Urothelium cell line (cell line): ENCODE results near the gene GTPBP2.

Experiments
- DNase-seq: peaks from one replicate; pipeline ENCODE4 v3.0.0; 2011; ENCODE audit warnings: low spot score, mixed read lengths
- FAIRE-seq: peaks from 2 replicates; lab custom pipeline; 2011; peaks lifted over from hg19 to GRCh38; lab: Jason Lieb, UNC

GTPBP2 gene, protein sequence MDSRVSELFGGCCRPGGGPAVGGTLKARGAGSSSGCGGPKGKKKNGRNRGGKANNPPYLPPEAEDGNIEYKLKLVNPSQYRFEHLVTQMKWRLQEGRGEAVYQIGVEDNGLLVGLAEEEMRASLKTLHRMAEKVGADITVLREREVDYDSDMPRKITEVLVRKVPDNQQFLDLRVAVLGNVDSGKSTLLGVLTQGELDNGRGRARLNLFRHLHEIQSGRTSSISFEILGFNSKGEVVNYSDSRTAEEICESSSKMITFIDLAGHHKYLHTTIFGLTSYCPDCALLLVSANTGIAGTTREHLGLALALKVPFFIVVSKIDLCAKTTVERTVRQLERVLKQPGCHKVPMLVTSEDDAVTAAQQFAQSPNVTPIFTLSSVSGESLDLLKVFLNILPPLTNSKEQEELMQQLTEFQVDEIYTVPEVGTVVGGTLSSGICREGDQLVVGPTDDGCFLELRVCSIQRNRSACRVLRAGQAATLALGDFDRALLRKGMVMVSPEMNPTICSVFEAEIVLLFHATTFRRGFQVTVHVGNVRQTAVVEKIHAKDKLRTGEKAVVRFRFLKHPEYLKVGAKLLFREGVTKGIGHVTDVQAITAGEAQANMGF

DNA sequence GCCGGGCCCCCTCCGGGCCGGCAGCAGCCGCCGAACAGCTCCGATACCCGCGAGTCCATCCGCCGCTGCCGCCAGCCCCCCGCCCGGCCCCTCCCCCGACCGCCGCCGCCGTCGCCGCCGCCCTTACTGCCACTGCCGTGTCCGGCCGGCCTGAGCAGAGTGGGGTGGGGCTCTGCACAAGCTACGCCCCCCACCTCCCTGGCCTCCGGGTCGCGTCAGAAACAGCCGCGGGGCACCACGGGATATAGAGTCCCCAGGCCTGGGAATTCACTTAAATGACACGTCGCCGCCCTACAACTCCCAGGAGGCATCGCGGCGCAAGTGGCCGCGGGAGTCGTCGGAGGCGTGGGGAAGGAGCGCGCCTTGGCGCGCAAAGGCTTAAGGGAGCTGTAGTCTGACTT lies at the start of gene GTPBP2:
TSS of gene GTPBP2 (minus strand) at position 161 of the 401 bp plus-strand sequence. CDS start at position 59, 102 bp downstream.
- DNase-seq = peak; percentile 97
- peak; percentile 27 for FAIRE-seq

DNA sequence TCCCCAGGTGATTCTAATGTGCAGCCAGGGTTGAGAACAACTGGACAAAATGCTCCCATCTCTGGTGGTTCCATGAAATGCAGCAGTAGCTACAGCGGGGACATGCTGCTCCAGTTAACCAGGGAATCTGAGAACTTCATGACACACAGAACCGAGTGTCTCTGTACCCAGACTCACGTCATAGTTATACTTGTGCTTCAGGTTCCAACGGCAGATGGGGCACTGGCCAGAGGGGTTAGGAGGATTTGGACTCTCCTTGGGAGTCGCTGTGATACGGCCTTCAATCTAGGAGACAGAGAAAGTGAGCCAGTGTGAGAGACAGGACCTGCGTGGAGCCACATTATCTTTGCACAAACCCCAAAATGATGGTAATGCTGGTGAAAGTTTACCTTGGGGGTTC lies 49.3 kb upstream of the GTPBP2 start:
- DNase-seq (no peak), FAIRE-seq (no peak)

DNA sequence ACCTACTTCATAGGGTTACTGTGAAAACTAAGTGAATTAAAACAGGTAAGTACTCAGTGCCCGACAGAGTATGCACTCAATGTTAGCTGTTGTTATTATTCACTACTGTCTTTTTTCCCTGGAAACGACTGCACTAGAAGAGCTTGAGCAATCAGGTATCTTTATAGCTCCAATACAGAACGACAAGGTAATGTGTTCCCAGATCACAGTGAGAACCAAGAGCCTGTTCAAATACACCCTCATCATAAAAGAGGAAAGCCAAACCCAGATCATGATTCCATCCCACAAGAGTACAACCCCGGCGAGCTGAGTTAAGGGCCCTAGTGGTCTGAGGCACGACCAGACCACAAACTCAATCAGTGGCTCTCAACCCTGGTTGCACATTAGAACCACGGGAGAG lies 48.7 kb upstream of the GTPBP2 start:
- FAIRE-seq = no peak
- DNase-seq = no peak

DNA sequence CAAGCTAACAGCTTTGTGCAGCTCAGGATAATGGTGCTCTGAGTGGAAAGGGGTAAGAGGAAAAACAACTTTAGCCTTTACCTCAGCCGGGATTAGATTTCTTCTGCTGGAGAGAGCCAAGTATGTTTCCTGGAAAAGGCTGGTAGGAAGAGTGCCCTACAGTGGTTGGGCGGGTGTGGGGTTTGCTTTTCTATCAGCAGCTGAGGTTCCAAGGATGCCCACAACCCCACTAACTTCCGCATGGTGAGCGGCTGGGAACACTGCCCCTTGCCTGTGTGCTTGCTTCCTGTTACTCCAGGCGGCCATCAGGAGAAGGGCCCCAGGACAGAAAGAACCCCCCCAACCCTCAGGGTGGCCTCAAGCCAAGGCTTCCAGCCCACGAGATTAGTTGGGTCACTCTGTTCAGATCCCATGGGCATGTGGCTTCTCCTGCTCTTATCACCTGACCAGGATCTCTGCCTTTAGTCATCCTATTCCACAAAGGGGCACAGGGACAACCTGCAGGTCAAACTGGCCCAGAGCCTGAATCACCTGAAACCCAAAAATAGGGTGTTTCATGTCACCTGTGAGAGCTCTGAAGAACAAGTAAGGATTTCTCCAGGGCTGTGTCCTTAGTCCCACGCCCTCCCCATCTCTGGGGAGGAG lies 48.0 kb upstream of the GTPBP2 start:
- FAIRE-seq = no peak
- no peak for DNase-seq

DNA sequence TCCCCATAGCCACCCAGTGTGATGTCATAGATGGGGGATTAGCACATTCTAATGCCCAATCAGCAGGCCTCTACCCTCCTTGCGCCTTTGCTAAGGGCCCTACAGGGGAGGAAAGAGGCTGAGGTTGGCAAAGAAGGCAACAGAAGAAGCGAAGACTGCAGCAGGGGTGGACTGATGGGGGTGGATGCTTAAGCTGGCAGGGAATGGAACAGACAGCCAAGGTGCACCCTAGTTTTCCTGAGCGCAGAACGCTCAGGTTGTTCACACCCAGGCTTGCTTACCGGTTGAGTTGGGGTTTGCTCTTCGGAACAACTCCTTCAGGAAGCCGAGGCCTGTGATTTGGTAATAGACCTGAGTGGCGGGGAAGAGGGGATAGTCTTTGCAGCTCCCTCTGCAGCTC lies 45.9 kb upstream of the GTPBP2 start:
- FAIRE-seq = no peak
- DNase-seq = no peak

DNA sequence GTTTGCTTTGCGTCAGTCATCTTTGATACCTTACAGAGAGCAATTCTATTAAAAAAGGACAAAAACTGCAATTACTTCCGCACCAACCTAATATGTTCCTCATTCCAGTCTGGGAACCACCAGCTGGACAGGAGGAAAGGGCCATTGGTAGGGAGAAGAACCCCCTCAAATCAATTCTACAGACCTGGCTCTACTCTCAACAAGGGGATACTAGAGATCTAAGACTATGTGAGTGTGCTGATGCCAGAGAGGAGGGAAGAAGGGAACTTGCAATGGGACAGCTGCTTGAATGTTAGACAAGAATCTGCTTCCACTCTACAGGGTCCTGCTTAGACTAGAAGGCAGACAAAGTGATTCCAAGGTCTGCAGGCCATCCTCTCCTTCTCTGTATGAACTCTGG lies 45.2 kb upstream of the GTPBP2 start:
- FAIRE-seq (no peak), DNase-seq (no peak)

DNA sequence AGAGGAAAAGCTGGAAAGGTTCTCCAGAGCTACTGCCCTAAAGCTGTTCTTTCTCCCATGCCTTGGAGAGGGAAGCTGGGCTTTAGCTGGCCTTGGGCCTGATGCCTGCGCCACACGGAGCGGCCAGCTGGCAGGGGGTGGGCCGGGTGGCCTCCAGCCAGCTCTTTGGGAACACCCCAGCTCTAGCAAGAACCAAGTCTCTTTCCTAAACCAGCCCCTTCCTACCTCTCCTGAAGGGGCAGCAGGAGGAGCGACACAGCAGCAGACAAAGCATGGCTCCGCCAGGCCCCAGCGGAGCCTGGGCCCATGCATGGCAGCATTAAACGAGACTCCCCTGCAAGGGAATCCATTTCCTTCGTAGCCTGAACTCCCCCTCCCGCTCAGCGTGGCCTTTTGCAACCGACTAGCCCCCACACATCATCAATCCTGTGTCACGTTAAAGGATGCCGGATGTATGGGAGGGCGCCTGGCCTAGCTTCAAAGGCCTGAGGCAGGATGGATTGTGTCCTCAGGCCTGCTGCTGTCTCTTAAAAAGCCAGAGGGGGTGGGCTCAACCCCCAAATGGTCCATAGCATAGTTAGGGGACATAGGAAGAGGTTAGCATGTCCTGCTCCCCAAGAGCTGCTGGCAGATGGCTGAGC lies 44.5 kb upstream of the GTPBP2 start:
- no peak for DNase-seq
- FAIRE-seq = no peak

DNA sequence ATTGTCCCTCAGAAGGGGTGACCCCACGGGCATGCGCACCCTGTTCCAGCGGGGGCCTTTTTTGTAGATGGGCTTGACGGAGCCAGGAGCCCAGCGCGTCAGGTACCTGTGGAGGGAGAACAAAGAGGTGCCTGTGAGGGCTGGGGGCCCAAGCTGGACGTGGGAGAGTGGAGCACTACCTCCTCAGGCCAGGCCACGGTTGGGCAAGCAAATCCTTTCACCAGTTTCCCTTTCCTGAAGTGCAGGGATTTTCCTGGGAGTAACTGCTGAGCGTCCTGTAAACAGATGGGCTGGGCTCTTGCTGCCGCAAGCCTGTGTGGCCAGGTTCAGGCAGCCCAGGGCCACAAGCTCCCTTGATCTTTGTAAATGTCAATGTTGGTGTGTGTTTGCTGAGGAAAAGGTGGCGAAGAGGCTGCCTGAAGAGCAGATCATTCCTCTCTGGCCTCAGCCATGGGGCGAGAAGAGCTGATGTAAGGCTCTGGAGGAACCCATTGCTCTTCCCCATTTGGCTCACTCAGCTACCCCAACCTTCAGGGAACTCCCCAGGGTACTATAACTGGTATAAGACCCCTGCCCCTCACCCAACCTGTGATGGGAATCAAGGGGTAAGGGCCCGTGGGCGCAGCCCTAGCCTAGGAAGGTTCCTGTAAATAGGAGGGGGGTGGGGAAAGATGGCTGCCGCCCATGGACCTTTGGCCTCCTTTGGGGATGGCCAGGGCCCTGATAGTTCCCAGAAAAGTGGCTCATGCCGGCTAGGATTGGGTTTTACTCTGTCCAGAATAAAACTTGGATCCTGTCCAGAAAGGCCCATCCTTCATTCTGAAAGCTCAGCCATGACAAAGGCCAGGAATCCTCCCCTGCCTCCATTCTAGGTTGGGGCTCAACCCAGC lies 43.0 kb upstream of the GTPBP2 start:
- DNase-seq = no peak

DNA sequence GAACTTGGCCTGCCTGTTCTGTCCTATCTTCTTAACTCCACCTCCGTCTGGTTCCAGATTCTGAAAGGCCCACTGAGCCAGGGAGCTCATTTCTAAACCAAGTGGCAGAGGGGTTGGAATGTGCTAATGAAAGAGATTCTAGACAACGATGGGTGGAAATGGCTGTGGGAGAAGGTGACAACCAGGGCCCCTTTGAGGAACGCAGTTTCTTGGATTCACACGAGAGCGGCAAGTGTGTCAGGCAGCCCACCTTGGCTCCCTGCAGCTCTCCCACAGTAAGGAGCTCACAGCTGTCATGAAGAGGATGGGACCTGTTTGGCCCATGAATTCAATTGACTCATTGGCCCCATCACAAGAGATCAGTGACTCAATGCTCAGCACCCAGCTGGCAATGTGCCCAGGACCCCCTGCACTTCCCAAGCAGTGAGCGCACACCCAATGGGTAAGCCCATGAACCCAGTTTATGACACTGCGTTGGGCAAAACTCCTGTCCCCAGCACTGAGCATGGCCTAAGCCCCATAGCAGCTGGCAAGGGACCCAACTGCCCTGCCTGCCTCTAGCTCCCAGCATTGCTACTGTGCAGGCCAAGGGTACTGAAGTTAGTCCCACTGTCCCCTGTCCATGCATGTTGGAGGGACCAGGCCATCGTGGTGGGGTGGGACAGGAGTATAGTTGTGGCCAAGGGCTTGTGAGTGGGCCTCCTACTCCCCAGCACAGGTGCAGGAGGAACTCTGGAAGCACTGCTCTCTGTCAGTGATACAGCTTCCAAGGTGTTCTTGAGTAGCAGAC lies 42.1 kb upstream of the GTPBP2 start:
- DNase-seq = no peak
- no peak for FAIRE-seq

More for the DNA sequence above, 43.0 kb upstream of the GTPBP2 start:
- no peak for FAIRE-seq

DNA sequence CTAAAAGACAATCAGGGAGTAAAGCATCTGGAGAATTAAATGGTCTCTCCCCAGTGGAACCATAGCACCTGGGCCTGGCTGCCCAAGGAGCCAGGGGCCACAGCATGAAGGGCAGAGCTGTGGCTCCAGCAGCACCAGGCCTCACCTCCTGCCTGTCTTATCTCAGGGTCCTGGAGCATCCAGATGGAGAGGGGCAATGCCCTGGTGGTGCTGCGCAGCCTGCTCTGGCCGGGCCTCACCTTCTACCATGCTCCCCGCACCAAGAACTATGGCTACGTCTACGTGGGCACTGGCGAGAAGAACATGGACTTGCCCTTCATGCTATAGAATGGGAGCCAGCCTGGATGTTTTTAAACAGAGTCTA lies 41.5 kb upstream of the GTPBP2 start:
- FAIRE-seq = no peak
- DNase-seq = no peak

DNA sequence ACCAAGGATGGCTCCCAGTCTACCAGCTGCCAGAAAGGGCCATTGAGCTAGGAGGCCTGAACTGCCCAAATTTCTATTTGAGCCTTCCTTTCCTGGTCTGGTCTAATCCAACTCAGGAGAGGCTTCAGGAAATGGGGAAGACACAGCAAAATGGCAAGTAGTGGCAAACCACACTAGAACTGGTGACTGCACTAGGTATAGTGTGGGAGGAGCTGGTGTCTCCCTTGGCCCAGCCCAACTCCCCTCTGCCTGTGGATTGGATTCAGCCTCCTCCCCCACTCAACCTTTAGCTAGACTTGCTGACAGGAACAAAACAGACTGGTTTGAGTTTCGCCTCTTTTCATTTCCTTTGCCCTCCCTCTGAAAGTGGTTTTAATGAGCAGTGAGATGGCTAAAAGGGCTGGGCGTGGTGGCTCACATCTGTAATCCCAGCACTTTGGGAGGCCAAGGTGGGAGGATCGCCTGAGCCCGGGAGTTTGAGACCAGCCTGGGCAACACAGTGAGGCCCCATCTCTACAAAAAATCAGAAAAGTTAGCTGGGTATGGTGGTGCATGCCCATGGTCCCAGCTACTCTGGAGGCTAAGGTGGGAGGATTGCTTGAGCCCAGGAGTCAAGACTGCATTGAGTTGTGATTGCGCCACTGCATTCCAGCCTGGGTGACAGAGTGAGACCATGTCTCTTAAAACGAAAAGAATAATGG lies 41.0 kb upstream of the GTPBP2 start:
- DNase-seq = no peak
- no peak for FAIRE-seq

DNA sequence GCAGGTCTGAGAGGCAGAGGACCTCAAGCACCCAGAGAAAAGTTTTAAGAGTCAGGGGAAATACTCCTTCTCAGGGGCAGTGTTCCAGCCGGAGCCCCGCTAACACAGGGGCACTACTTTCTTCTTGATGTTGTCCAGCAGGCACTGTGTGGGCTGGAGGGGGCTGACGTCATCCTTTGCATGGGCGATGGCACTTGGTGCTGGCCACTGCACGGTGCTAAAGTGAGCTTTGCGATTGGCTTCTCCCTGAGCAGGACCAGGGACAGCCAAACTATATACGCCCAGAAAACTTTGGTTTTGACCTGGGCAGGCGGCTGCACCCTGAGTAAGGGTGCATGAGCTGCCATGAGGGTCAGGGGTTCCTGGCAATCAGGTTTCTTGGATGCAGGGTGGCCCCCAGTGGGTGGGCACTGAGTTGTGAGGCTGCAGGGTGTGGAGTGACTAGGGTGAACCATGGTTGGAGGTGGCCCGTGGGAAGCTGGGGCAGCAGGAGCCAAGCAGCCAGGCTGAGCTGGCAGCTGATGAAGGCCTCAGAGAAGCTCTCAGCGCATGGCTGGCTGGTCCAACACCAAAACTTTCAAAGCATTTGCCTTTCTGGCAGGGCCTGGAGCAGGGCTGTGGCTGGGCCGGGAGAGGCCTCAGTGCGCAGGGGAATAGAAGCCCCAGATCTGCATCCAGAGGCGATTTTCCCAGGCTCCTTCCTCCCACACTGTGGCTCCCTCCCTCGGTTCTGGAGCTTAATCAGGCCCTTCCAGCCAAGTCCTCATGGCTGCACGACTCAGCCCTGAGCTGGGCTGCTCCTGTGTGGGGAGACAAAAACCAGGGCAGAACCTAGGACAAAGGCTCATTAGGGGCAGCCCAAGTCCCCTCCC lies 40.2 kb upstream of the GTPBP2 start:
- no peak for DNase-seq
- FAIRE-seq = no peak

DNA sequence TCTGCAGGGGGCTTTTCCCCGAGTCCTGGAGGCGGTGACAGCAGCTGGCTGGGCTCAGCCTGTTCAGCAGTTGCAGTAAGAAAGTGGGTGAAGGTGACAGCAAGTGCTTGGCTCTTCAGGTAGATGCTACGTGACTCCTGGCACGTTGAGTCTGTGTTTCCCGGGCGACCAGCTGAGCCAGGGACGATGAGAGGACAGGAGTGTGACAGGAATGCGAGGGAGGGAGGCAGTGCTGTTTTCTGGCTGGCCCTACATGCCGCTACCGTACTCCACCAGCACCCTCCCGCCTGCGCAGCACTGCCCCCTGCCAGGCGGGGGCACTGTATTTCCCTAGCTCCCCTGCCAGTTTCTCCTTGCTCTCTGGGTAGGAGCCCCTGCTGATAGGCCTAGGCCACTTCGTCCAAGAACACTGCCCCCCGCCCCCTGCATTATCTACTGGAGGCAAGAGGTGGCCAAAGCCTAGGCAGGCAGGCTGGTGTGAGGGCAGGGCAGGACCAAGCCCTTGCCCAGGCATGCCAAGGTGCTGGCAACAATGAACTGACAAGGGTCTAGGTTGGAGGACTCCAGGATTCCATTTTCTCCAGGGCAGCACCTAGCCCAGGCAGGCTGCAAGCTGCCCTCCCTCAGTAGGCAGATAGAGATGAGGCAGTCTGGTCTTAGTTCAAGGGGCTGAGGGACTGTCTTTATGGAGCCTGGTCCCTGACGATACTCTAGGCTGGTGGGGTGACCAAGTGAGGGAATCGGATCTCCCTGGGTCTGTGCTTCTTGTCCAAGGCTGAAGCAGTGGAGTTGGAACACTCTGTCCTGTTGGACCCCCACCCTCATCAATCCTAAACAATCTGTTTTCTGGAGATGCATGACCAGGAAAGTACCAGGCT lies 39.3 kb upstream of the GTPBP2 start:
- FAIRE-seq = no peak
- peak; percentile 67 for DNase-seq

DNA sequence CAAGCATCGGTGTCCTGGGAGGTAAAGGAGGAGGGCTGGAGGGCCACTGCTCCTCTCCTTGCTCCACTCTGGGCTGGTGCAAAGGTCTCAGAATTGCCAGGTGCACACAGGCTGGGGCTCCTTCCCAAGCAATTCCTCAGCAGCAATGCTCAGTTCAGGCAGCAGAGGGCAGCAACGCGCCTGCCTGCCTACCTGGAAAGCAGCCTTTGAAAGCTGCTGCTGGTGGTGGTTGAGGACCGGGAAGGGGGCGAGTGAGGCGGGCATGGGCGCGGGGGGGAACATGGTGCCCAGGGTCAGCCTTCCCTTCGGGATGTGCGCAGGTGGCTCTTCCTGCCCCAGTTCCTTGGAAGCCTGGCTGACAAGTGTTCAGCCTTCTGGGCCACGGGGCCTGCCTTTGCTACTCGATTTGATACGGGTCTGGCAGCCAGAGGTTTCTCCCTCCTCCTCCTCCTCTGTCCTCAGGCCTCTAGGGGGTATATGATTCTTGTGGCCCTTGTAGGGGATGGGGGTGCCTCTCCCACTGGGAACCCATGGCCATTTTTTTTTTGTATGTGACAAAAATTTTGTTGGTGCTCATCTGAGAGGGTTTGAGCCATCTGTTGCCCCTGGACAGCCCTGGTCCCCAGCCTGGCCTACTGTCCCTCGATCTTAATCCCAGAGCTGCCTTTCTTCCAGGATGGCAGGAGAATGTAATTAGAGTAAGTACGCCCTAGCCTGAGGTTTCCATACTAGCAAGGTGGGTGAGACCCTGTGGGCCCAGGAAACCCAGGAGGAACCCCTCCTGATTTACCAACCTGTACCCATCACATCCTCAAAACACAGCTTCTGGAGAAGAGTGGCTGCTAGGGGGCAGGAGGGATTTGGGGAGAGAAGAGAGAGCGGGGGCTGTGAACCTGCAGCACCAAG lies 38.4 kb upstream of the GTPBP2 start:
- DNase-seq (peak; percentile 87), FAIRE-seq (peak; percentile 65)

DNA sequence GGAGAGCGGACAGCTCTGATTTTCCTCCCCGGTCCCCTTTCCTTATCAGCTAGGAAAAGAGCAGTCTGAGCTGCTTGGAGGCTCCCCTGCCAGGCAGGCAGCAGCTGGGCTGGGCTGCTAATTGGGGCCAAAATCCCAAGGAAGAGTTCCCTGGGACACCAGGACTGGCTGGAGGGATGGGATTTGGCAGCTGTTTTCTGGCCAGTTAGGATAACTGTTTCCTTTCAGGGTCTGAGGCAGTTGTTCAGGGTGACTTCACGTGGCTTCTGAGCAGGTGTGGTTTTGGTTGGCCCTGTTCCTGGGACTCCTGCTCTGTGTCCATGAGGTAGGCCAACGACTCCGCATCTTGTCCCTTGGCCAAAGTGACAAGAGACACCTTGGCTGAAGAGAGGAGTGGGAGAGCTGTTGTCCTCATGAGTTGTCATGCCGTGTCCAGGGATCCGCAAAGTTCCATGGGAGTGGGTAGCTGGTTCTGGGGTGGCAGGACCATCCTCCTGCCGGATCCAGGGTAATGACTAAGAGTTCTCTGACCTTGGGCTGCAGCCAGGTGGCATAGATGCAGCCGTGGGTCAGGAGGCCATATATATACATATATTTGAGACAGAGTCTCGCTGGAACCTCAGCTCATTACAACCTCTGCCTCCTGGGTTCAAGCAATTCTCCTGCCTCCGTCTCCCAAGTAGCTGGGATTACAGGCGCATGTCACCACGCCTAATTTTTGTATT lies 37.3 kb upstream of the GTPBP2 start:
- FAIRE-seq (no peak), DNase-seq (no peak)

DNA sequence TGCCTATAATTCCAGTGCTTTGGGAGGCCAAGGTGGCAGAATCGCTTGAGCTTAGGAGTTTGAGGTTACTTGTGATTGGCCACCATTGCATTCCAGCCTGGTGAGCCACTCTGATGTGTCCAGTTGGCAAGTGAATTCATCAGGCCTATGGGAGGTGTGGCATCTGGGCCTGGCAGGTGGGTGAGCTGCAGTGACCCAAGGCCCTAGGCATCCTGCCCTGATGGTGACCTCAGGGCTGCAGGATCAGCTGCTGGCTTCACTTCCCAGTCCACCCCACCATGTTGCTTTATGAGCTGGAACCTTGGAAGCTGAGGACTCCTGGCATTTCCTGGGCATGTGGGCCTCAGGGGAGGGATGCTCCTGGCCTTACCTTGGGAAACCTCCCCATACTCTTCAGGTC lies 36.3 kb upstream of the GTPBP2 start:
- no peak for FAIRE-seq
- no peak for DNase-seq
